Measurements from ENCODE around the gene NPC1L1. TPM values are rescaled to one million over a fixed set of nuclear protein-coding genes. Genes with fewer than 3 reads are reported as not detected.

Gene NPC1L1
- polyA plus RNA-seq, 3 donors, result 0.34 to 0.51 (median 0.38) TPM

- no peak overlapping the region for H3K27ac ChIP-seq (ENCODE audit: low read depth, low read length)
- WGBS, 3 donors, result 85 to 88% (median 86%) methylated on average over 27 of the region's 27 CpGs
These were observed 1.2 kb downstream of the NPC1L1 start for GRCh38 chr7:44539669-44540506.

GRCh38 chr7:44538798-44539668 lies 2.1 kb downstream of the NPC1L1 start:
- no peak overlapping the region for H3K27ac ChIP-seq (ENCODE audit: low read depth, low read length)
- 88 to 90% (median 89%) methylated on average over 30 to 32 of the region's 32 CpGs for WGBS, 3 donors

- 71 to 89% (median 82%) methylated on average over 17 of the region's 17 CpGs for WGBS, 3 donors
These were observed 2.9 kb downstream of the NPC1L1 start for GRCh38 chr7:44538093-44538797.

GRCh38 chr7:44537442-44537841 lies 3.7 kb downstream of the NPC1L1 start:
- WGBS, 3 donors, result 92 to 94% (median 92%) methylated on average over 6 of the region's 6 CpGs

More at GRCh38 chr7:44538093-44538797, 2.9 kb downstream of the NPC1L1 start:
- H3K27ac ChIP-seq (ENCODE audit: low read depth, low read length), result no peak overlapping the region

GRCh38 chr7:44536090-44536489 lies 5.0 kb downstream of the NPC1L1 start:
- 78 to 86% (median 80%) methylated on average over 10 of the region's 10 CpGs for WGBS, 3 donors
- no peak overlapping the region for H3K27ac ChIP-seq (ENCODE audit: low read depth, low read length)

More at GRCh38 chr7:44537442-44537841, 3.7 kb downstream of the NPC1L1 start:
- H3K27ac ChIP-seq (ENCODE audit: low read depth, low read length), result no peak overlapping the region

GRCh38 chr7:44535348-44536064 lies 5.6 kb downstream of the NPC1L1 start:
- H3K27ac ChIP-seq (ENCODE audit: low read depth, low read length), result no peak overlapping the region
- 87 to 93% (median 91%) methylated on average over 8 of the region's 8 CpGs for WGBS, 3 donors

- 53 to 66% (median 64%) methylated on average over 7 of the region's 7 CpGs for WGBS, 3 donors
- no peak overlapping the region for H3K27ac ChIP-seq (ENCODE audit: low read depth, low read length)
These were observed 6.6 kb downstream of the NPC1L1 start for GRCh38 chr7:44534501-44534900.

- no peak overlapping the region for H3K27ac ChIP-seq (ENCODE audit: low read depth, low read length)
- WGBS, 3 donors, result 50 to 75% (median 70%) methylated on average over 5 of the region's 5 CpGs
These were observed 7.0 kb downstream of the NPC1L1 start for GRCh38 chr7:44534087-44534486.

- H3K27ac ChIP-seq (ENCODE audit: low read depth, low read length), result no peak overlapping the region
- 73 to 81% (median 77%) methylated on average over 8 of the region's 8 CpGs for WGBS, 3 donors
These were observed 7.7 kb downstream of the NPC1L1 start for GRCh38 chr7:44533301-44534055.

- 83 to 89% (median 83%) methylated on average over 17 of the region's 17 CpGs for WGBS, 3 donors
- no peak overlapping the region for H3K27ac ChIP-seq (ENCODE audit: low read depth, low read length)
These were observed 9.4 kb downstream of the NPC1L1 start for GRCh38 chr7:44531421-44532380.

GRCh38 chr7:44530990-44531389 lies 10.1 kb downstream of the NPC1L1 start:
- 70 to 78% (median 71%) methylated on average over 10 of the region's 10 CpGs for WGBS, 3 donors

GRCh38 chr7:44524811-44525388 lies 16.2 kb downstream of the NPC1L1 start:
- no peak overlapping the region for H3K27ac ChIP-seq (ENCODE audit: low read depth, low read length)
- WGBS, 3 donors, result 76 to 80% (median 79%) methylated on average over 3 of the region's 3 CpGs

More at GRCh38 chr7:44530990-44531389, 10.1 kb downstream of the NPC1L1 start:
- H3K27ac ChIP-seq (ENCODE audit: low read depth, low read length), result no peak overlapping the region

GRCh38 chr7:44522315-44522714 lies 18.8 kb downstream of the NPC1L1 start:
- no peak overlapping the region for H3K27ac ChIP-seq (ENCODE audit: low read depth, low read length)
- 86 to 89% (median 89%) methylated on average over 3 of the region's 3 CpGs for WGBS, 3 donors

GRCh38 chr7:44521347-44522095 lies 19.6 kb downstream of the NPC1L1 start:
- 82 to 83% (median 82%) methylated on average over 15 of the region's 15 CpGs for WGBS, 3 donors
- no peak overlapping the region for H3K27ac ChIP-seq (ENCODE audit: low read depth, low read length)

GRCh38 chr7:44520574-44520973 lies 20.6 kb downstream of the NPC1L1 start:
- 82 to 90% (median 89%) methylated on average over 4 to 5 of the region's 5 CpGs for WGBS, 3 donors

More at GRCh38 chr7:44520574-44520973, 20.6 kb downstream of the NPC1L1 start:
- H3K27ac ChIP-seq (ENCODE audit: low read depth, low read length), result no peak overlapping the region
